Liver (tissue), 3 donors: ENCODE data around the gene ITGB4.

Source experiments
- CTCF ChIP-seq: fragments of 150-350 bp; IDR thresholded peaks from 2 replicates; pipeline ENCODE4 v1.5.1; 2017; ENCODE audit warnings: improper control_type of control experiment, low read depth, low read length; ENCODE audit not compliant: missing input control
- EGR1 ChIP-seq, 2 donors: IDR thresholded peaks; 2 replicates each; pipeline ENCODE4 v1.6.1; 2016 to 2018; ENCODE audit warnings: antibody characterized with exemption in 2 of 2, low read depth in 2 of 2
- GABPA ChIP-seq, 2 donors: IDR thresholded peaks in 1 of 2; conservative IDR thresholded peaks in 1 of 2; 2 replicates each; pipeline ENCODE4 v1.6.1; 2016; ENCODE audit warnings: antibody characterized with exemption in 2 of 2, mild to moderate bottlenecking in 1 of 2, moderate library complexity in 1 of 2
- JUND ChIP-seq, 2 donors: IDR thresholded peaks; 2 replicates each; pipeline ENCODE4 v1.6.1; 2016; ENCODE audit warnings: antibody characterized with exemption in 2 of 2
- RAD21 ChIP-seq, 2 donors: IDR thresholded peaks; 2 replicates each; pipeline ENCODE4 v1.6.1; 2016; ENCODE audit warnings: antibody characterized with exemption in 2 of 2, mild to moderate bottlenecking in 2 of 2
- REST ChIP-seq: IDR thresholded peaks from 2 replicates; pipeline ENCODE4 v1.6.1; 2016; ENCODE audit warnings: antibody characterized with exemption, mild to moderate bottlenecking
- RXRA ChIP-seq, 2 donors: IDR thresholded peaks; 2 replicates each; pipeline ENCODE4 v1.6.1; 2017 to 2018; ENCODE audit warnings: antibody characterized with exemption in 2 of 2, mild to moderate bottlenecking in 1 of 2
- TAF1 ChIP-seq: conservative IDR thresholded peaks from 2 replicates; pipeline ENCODE4 v1.6.1; 2016; ENCODE audit warnings: antibody characterized with exemption, mild to moderate bottlenecking
- YY1 ChIP-seq: IDR thresholded peaks from 2 replicates; pipeline ENCODE4 v1.6.1; 2016; ENCODE audit warnings: antibody characterized with exemption, mild to moderate bottlenecking
- donor health status: healthy.
- donor health status: healthy.

- TF ChIP-seq TAF1 (no peak), CTCF (no peak), YY1 (no peak), RXRA (IDR thresholded peaks at IDR 0.05) (no peak), GABPA (IDR thresholded peaks at IDR 0.05 in 1 of 2, conservative IDR thresholded peaks at IDR 0.05 in 1 of 2) (no peak), REST (no peak), EGR1 (IDR thresholded peaks at IDR 0.05; ENCODE audit: low read depth in 2 of 2) (no peak), RAD21 (IDR thresholded peaks at IDR 0.05) (no peak), JUND (IDR thresholded peaks at IDR 0.05) (no peak)
Measured at GRCh38 chr17:75803883-75804282, 82.6 kb downstream of the ITGB4 start.
